GM12878 (cell line): Measurements from ENCODE around the gene SIK2.

Experiments
- BCLAF1 ChIP-seq: fragments of 450-650 bp; IDR thresholded peaks from 2 replicates; pipeline ENCODE4 v1.6.1; 2017; ENCODE audit warnings: antibody characterized with exemption, mild to moderate bottlenecking, moderate library complexity
- CHD1 ChIP-seq: IDR thresholded peaks from 2 replicates; pipeline ENCODE4 v1.6.1; 2012; ENCODE audit warnings: low read depth, low read length, improper control_type of control experiment
- EED ChIP-seq: sonication (generic); IDR thresholded peaks from 2 replicates; pipeline ENCODE4 v1.6.1; 2016; ENCODE audit warnings: antibody characterized with exemption, low read depth
- MYC ChIP-seq: IDR thresholded peaks from 2 replicates; pipeline ENCODE4 v1.6.1; 2011; ENCODE audit warnings: mild to moderate bottlenecking, low read length, moderate library complexity, inconsistent platforms; ENCODE audit not compliant: insufficient read depth, insufficient replicate concordance, insufficient read length, severe bottlenecking
- POU2F2 ChIP-seq: IDR thresholded peaks from 3 replicates; pipeline ENCODE4 v1.6.1; 2011; ENCODE audit warnings: low read depth, mild to moderate bottlenecking, low read length, borderline replicate concordance
- SIN3A ChIP-seq: IDR thresholded peaks from 2 replicates; pipeline ENCODE4 v1.6.1; 2012; ENCODE audit warnings: low read depth, low read length, improper control_type of control experiment
- TCF12 ChIP-seq: IDR thresholded peaks from 2 replicates; pipeline ENCODE4 v1.6.1; 2011; ENCODE audit warnings: low read depth, mild to moderate bottlenecking, low read length
- ZNF24 ChIP-seq: fragments of 450-650 bp; IDR thresholded peaks from 2 replicates; pipeline ENCODE4 v1.6.1; 2017; ENCODE audit warnings: antibody characterized with exemption, mild to moderate bottlenecking
- ZZZ3 ChIP-seq: IDR thresholded peaks from 2 replicates; pipeline ENCODE4 v1.6.1; 2011; ENCODE audit warnings: low read depth; ENCODE audit not compliant: control insufficient read depth, insufficient read length
- TF ChIP-seq, protein P1 (sequence below): IDR thresholded peaks from 2 replicates; pipeline ENCODE4 v1.6.1; 2011; ENCODE audit warnings: low read depth, mild to moderate bottlenecking, low read length, moderate library complexity, borderline replicate concordance; ENCODE audit errors: extremely low read depth

DNA sequence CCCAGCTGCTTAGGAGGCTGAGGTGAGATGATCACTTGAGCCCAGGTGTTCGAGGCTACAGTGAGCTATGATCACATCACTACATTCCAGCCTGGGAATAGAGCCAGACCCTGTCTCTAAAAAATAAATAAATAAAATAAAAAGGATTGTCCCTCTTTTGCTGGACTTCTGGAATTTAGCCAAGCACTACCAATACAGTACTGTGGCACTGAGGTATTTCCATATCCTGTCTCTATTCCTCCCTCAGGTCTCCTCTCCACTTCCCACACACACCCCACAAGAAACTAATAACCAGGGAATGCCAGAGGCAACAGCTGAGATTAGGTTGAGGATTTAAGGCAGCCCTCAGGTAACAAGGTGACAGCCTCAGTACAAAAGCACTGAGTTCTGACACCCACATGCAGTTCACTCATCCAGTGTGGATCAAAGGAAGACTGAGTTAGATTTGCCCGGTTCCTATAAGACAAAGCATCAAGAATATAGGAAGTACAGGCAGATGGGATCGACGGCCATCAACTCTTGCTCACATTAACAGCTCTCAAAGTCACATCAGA, 168.4 kb downstream of the SIK2 start:
- TF ChIP-seq POU2F2 (no peak), CHD1 (no peak), SIN3A (no peak), MYC (no peak), TCF12 (no peak), BCLAF1 (no peak), EED (no peak), ZNF24 (no peak), ZZZ3 (no peak)
- TF ChIP-seq, protein P1, sequence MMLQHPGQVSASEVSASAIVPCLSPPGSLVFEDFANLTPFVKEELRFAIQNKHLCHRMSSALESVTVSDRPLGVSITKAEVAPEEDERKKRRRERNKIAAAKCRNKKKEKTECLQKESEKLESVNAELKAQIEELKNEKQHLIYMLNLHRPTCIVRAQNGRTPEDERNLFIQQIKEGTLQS = no peak
